MCF 10A (cell line): ENCODE results near the gene UACA. TPM values are rescaled to one million over a fixed set of nuclear protein-coding genes. Genes with fewer than 3 reads are reported as not detected.

Experiments
- BruUV-seq: library from RNA; stranded (reverse); fragments of 400-500 nt; replicated peaks from 2 replicates; lab custom pipeline; 2021; lab: Mats Ljungman, UMichigan
- CTCF ChIA-PET: fragments of 300-600 bp; sonication (Branson Sonifier 250); formaldehyde crosslinking; extraction: SDS; loops from one replicate; lab custom pipeline; 2021; ENCODE audit warnings: antibody characterized with exemption, inconsistent platforms; lab: Yijun Ruan, JAX
- POLR2A ChIA-PET: fragments of 300-600, 350-650 bp; sonication (Branson Sonifier 250); formaldehyde crosslinking; extraction: SDS; loops from one replicate; lab custom pipeline; 2020; ENCODE audit warnings: antibody characterized with exemption, inconsistent platforms; lab: Yijun Ruan, JAX
- DNase-seq: peaks from one replicate; pipeline ENCODE4 v3.0.0-alpha.2; 2018; ENCODE audit not compliant: unreplicated experiment
- H3K27ac Mint-ChIP-seq: one replicate; pipeline ENCODE4 v1.8.0; 2022; ENCODE audit warnings: mild to moderate bottlenecking, low read depth, mixed read lengths; ENCODE audit not compliant: unreplicated experiment
- H3K27me3 Mint-ChIP-seq: one replicate; pipeline ENCODE4 v1.8.0; 2022; ENCODE audit warnings: mixed read lengths; ENCODE audit not compliant: insufficient read depth, unreplicated experiment
- H3K36me3 Mint-ChIP-seq: one replicate; pipeline ENCODE4 v1.8.0; 2022; ENCODE audit warnings: mild to moderate bottlenecking, moderate library complexity, mixed read lengths; ENCODE audit not compliant: insufficient read depth, unreplicated experiment
- H3K4me1 Mint-ChIP-seq: one replicate; pipeline ENCODE4 v1.8.0; 2022; ENCODE audit warnings: mixed read lengths; ENCODE audit not compliant: insufficient read depth, unreplicated experiment
- H3K4me3 Mint-ChIP-seq: one replicate; pipeline ENCODE4 v1.8.0; 2022; ENCODE audit warnings: mild to moderate bottlenecking, moderate library complexity, mixed read lengths; ENCODE audit not compliant: unreplicated experiment
- H3K9me3 Mint-ChIP-seq: one replicate; pipeline ENCODE4 v1.8.0; 2022; ENCODE audit warnings: mixed read lengths; ENCODE audit not compliant: unreplicated experiment
- CTCF ChIP-seq: fragments of 200-600 bp; IDR thresholded peaks from one replicate; pipeline ENCODE4 v1.8.0; 2022; ENCODE audit warnings: antibody characterized with exemption, mild to moderate bottlenecking; ENCODE audit not compliant: unreplicated experiment
- intact Hi-C: fragments of 100-400 bp; cut with micrococcal nuclease; formaldehyde crosslinking; loops from 2 replicates; pipeline ENCODE4 v1.14.1; 2022
- total RNA-seq: library from RNA; stranded (reverse); gene quantifications from 2 replicates; pipeline ENCODE4 v1.2.3, GENCODE V29; 2022

Gene UACA
- total RNA-seq, 1 experiment from 2014 or later = 37.0 TPM

- H3K36me3 Mint-ChIP-seq = no peaks in the 10 kb centered on the region
- no peaks in the 10 kb centered on the region for H3K9me3 Mint-ChIP-seq
- no peaks in the 10 kb centered on the region for H3K27me3 Mint-ChIP-seq
- no peak overlapping the region for H3K4me3 Mint-ChIP-seq
- peaks cover 5% of the 10 kb centered on the region for H3K4me1 Mint-ChIP-seq
- intact Hi-C loops = no loop called here
- POLR2A ChIA-PET = interaction anchor here (1.0 to 1.1 kb wide), 2 partner anchors 21 to 40 kb away, joined by 3 read pairs; partner anchors contain the start of gene UACA
- no peak overlapping the region for H3K27ac Mint-ChIP-seq
- CTCF ChIA-PET = interaction anchor here (0.9 to 4.4 kb wide), 4 partner anchors 43 to 1248 kb away, joined by 3 to 59 read pairs (median 16); no protein-coding TSS in a partner anchor
- TF ChIP-seq CTCF = no peak
- DNase-seq = no peak
- no TSS peak for BruUV-seq
These were observed 39.4 kb downstream of the UACA start for GRCh38 chr15:70723927-70724326.

- TF ChIP-seq CTCF = no peak
- intact Hi-C loops = no loop called here
- H3K9me3 Mint-ChIP-seq = no peaks in the 10 kb centered on the region
- POLR2A ChIA-PET = interaction anchor here (0.9 to 1.5 kb wide), 9 partner anchors 9 to 45 kb away, joined by 3 to 8 read pairs (median 5); no protein-coding TSS in a partner anchor
- CTCF ChIA-PET = interaction anchor here (0.6 to 4.4 kb wide), 14 partner anchors 15 to 1146 kb away, joined by 3 to 59 read pairs (median 5); no protein-coding TSS in a partner anchor
- H3K4me3 Mint-ChIP-seq = no peak overlapping the region
- no peak overlapping the region for H3K27ac Mint-ChIP-seq
- no peaks in the 10 kb centered on the region for H3K36me3 Mint-ChIP-seq
- peaks cover 5% of the 10 kb centered on the region for H3K4me1 Mint-ChIP-seq
- no peaks in the 10 kb centered on the region for H3K27me3 Mint-ChIP-seq
- BruUV-seq = no TSS peak
- DNase-seq = no peak
These were observed 40.3 kb downstream of the UACA start for GRCh38 chr15:70723122-70723422.

- POLR2A ChIA-PET = interaction anchor here (0.7 to 1.5 kb wide), 11 partner anchors 9 to 214 kb away, joined by 3 to 8 read pairs (median 4); no protein-coding TSS in a partner anchor
- TF ChIP-seq CTCF = peak; percentile 62
- Mint-ChIP-seq H3K4me1 (peaks cover 5% of the 10 kb centered on the region), H3K27me3 (no peaks in the 10 kb centered on the region), H3K27ac (no peak overlapping the region), H3K9me3 (no peaks in the 10 kb centered on the region), H3K36me3 (no peaks in the 10 kb centered on the region), H3K4me3 (no peak overlapping the region)
- DNase-seq = peak; percentile 45
- intact Hi-C loops = loop anchor here (1.0 kb wide), 1 partner anchor 43 kb away; no protein-coding TSS in a partner anchor
- BruUV-seq = no TSS peak
- CTCF ChIA-PET = interaction anchor here (0.6 to 4.4 kb wide), 21 partner anchors 9 to 1302 kb away, joined by 3 to 59 read pairs (median 3); no protein-coding TSS in a partner anchor
These were observed 40.9 kb downstream of the UACA start for GRCh38 chr15:70722266-70723121.
